ENCODE data around the gene CNTN3. TPM values are rescaled to one million over a fixed set of nuclear protein-coding genes. Genes with fewer than 3 reads are reported as not detected.

Gene CNTN3
- total RNA-seq, 4 donors from 2014 or later = 0.24 to 0.49 (median 0.36) TPM; not detected in 1

DNA sequence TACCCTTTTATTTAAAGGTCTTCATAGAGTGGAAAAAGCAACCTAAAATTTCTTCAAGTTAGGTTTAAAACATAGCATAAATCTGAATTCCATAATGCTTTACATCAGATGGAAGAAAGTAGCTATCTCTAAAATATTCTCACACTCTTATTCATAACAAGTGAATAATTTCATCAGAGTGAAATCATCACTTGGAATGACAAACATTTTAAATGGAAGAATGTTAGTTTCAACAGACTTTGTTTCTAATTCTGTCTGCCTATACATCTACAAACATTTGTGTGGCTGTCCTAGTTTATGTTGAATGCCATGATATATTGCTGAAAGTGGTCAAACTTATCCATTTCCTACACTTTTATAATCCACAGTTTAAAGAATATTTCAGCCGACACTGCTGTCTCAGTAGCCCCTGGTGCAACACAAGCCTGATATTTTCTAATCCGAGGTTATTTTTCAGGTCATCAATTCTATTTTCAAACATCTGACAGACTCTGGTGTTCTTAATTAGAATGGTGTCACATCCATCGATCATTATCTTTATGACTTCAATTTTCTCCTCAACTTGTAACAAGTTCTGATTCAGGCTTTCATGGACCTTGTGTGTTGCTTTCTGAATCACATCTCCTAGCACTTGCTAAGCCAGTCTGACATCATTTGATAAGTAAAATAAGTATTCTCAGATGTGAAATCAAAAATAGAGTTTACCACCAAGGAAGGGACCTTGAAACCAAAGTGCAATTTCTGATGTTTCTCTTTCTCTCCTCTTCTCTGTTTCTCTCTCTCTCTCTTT, 17.1 kb upstream of the CNTN3 start:
- H3K4me1 ChIP-seq = no peaks in the 10 kb centered on the region
- H3K27ac ChIP-seq = no peak overlapping the region
- intact Hi-C loops (cut with DNase I; ENCODE audit: low total_unique reads) = no loop called here
- no peak overlapping the region for H3K4me3 ChIP-seq
- DNase-seq = no peak
- in situ Hi-C loops (cut with MboI; ENCODE audit: low sequenced_read_pairs in 4 of 4) = no loop called here
- no peak for TF ChIP-seq POLR2A (IDR thresholded peaks at IDR 0.05)
- TF ChIP-seq, protein P1, sequence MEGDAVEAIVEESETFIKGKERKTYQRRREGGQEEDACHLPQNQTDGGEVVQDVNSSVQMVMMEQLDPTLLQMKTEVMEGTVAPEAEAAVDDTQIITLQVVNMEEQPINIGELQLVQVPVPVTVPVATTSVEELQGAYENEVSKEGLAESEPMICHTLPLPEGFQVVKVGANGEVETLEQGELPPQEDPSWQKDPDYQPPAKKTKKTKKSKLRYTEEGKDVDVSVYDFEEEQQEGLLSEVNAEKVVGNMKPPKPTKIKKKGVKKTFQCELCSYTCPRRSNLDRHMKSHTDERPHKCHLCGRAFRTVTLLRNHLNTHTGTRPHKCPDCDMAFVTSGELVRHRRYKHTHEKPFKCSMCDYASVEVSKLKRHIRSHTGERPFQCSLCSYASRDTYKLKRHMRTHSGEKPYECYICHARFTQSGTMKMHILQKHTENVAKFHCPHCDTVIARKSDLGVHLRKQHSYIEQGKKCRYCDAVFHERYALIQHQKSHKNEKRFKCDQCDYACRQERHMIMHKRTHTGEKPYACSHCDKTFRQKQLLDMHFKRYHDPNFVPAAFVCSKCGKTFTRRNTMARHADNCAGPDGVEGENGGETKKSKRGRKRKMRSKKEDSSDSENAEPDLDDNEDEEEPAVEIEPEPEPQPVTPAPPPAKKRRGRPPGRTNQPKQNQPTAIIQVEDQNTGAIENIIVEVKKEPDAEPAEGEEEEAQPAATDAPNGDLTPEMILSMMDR (IDR thresholded peaks at IDR 0.05 in 4 of 5, conservative IDR thresholded peaks at IDR 0.05 in 1 of 5) = no peak
- no peaks in the 10 kb centered on the region for H3K27me3 ChIP-seq
- no peaks in the 10 kb centered on the region for H3K9me3 ChIP-seq
- no peaks in the 10 kb centered on the region for H3K36me3 ChIP-seq
- no peak for ATAC-seq

- in situ Hi-C loops (cut with MboI; ENCODE audit: low sequenced_read_pairs in 4 of 4) (no loop called here), intact Hi-C loops (cut with DNase I; ENCODE audit: low total_unique reads) (no loop called here)
- no peaks in the 10 kb centered on the region for H3K9me3 ChIP-seq
- no peaks in the 10 kb centered on the region for H3K27me3 ChIP-seq
- no peaks in the 10 kb centered on the region for H3K36me3 ChIP-seq
- no peak overlapping the region for H3K4me3 ChIP-seq
- TF ChIP-seq, protein P1 (IDR thresholded peaks at IDR 0.05 in 4 of 5, conservative IDR thresholded peaks at IDR 0.05 in 1 of 5) = no peak
- TF ChIP-seq POLR2A (IDR thresholded peaks at IDR 0.05) = no peak
- H3K4me1 ChIP-seq = no peaks in the 10 kb centered on the region
- ATAC-seq (no peak), DNase-seq (no peak)
- no peak overlapping the region for H3K27ac ChIP-seq
Observed at GRCh38 chr3:74630602-74631001, 16.1 kb upstream of the CNTN3 start.

DNA sequence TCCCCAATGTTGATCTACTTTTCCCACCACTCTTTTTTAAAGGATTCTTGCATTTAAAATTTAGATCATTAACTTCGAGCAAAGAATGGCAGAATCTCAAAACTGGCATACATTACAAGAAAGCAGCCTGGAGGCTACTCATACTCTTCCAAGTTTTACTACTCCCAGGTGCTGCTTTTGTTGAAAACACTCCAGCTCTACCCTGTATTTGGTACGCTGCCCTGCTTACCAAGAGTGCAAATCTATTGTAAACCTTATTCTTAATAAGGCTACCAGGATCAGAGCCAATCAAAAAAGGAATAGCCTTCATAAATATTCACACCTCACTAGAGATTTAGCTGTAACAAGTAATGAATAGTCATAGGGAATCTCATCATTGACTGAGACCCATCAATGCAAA, 11.6 kb upstream of the CNTN3 start:
- Histone ChIP-seq H3K36me3 (no peaks in the 10 kb centered on the region), H3K9me3 (no peaks in the 10 kb centered on the region), H3K27ac (no peak overlapping the region), H3K4me3 (no peak overlapping the region), H3K27me3 (no peaks in the 10 kb centered on the region), H3K4me1 (no peaks in the 10 kb centered on the region)
- in situ Hi-C loops (cut with MboI; ENCODE audit: low sequenced_read_pairs in 4 of 4) = no loop called here
- no peak for ATAC-seq
- no peak for DNase-seq
- TF ChIP-seq, protein P1 (IDR thresholded peaks at IDR 0.05 in 4 of 5, conservative IDR thresholded peaks at IDR 0.05 in 1 of 5) = no peak
- no peak for TF ChIP-seq POLR2A (IDR thresholded peaks at IDR 0.05)
- intact Hi-C loops (cut with DNase I; ENCODE audit: low total_unique reads) = no loop called here

- Histone ChIP-seq H3K36me3 (no peaks in the 10 kb centered on the region), H3K27me3 (no peaks in the 10 kb centered on the region), H3K4me1 (no peaks in the 10 kb centered on the region), H3K9me3 (no peaks in the 10 kb centered on the region), H3K4me3 (no peak overlapping the region), H3K27ac (no peak overlapping the region)
- in situ Hi-C loops (cut with MboI; ENCODE audit: low sequenced_read_pairs in 4 of 4) = no loop called here
- intact Hi-C loops (cut with DNase I; ENCODE audit: low total_unique reads) = no loop called here
- TF ChIP-seq POLR2A (IDR thresholded peaks at IDR 0.05) = no peak
- TF ChIP-seq, protein P1 (IDR thresholded peaks at IDR 0.05 in 4 of 5, conservative IDR thresholded peaks at IDR 0.05 in 1 of 5) = no peak
- no peak for ATAC-seq
- DNase-seq = no peak
Observed at GRCh38 chr3:74624301-74624700, 9.8 kb upstream of the CNTN3 start.

Data from gastrocnemius medialis (tissue), 4 donors.